H9 (cell line): ENCODE data around the gene CA7. TPM values are rescaled to one million over a fixed set of nuclear protein-coding genes. Genes with fewer than 3 reads are reported as not detected.

ENCODE experiments used
- DNase-seq: peaks from one replicate; pipeline ENCODE4 v3.0.0-alpha.2; 2017
- H2AFZ ChIP-seq: one replicate; pipeline ENCODE4 v1.6.1; 2013; ENCODE audit warnings: mild to moderate bottlenecking, low read length, control low read depth, moderate library complexity
- H2AK5ac ChIP-seq: 2 replicates; pipeline ENCODE4 v1.6.1; 2013; ENCODE audit warnings: low read length, control low read depth, mixed read lengths; ENCODE audit not compliant: insufficient read length
- H2BK120ac ChIP-seq: one replicate; pipeline ENCODE4 v1.6.1; 2013; ENCODE audit warnings: low read depth, mild to moderate bottlenecking, low read length, control low read depth, inconsistent platforms; ENCODE audit not compliant: poor library complexity, severe bottlenecking
- H2BK12ac ChIP-seq: 2 replicates; pipeline ENCODE4 v1.6.1; 2013; ENCODE audit warnings: low read length, control low read depth, mixed read lengths, low read depth; ENCODE audit not compliant: insufficient read length
- H2BK15ac ChIP-seq: 2 replicates; pipeline ENCODE4 v1.6.1; 2013; ENCODE audit warnings: low read depth, low read length, control low read depth
- H2BK20ac ChIP-seq: one replicate; pipeline ENCODE4 v1.6.1; 2013; ENCODE audit warnings: low read depth, mild to moderate bottlenecking, low read length, control low read depth, inconsistent platforms; ENCODE audit not compliant: poor library complexity, severe bottlenecking
- H2BK5ac ChIP-seq: 2 replicates; pipeline ENCODE4 v1.6.1; 2013; ENCODE audit warnings: low read length, control low read depth, mixed read lengths; ENCODE audit not compliant: insufficient read length
- H3K14ac ChIP-seq: 2 replicates; pipeline ENCODE4 v1.6.1; 2013; ENCODE audit warnings: low read length, control low read depth; ENCODE audit not compliant: insufficient read depth
- H3K18ac ChIP-seq: 2 replicates; pipeline ENCODE4 v1.6.1; 2013; ENCODE audit warnings: low read depth, mild to moderate bottlenecking, mixed read lengths, low read length, control low read depth; ENCODE audit not compliant: insufficient read length
- H3K23ac ChIP-seq: 2 replicates; pipeline ENCODE4 v1.6.1; 2013; ENCODE audit warnings: low read length, control low read depth, mixed read lengths, low read depth; ENCODE audit not compliant: insufficient read length
- H3K23me2 ChIP-seq: 2 replicates; pipeline ENCODE4 v1.6.1; 2013; ENCODE audit warnings: low read depth, mild to moderate bottlenecking, mixed read lengths, low read length, control low read depth; ENCODE audit not compliant: insufficient read length, poor library complexity, severe bottlenecking
- H3K27ac ChIP-seq: 2 replicates; pipeline ENCODE4 v1.5.1; 2013; ENCODE audit warnings: low read length, control low read depth, mixed read lengths, low read depth; ENCODE audit not compliant: insufficient read length
- H3K27me3 ChIP-seq: 2 replicates; pipeline ENCODE4 v1.6.1; 2013; ENCODE audit warnings: low read length, control low read depth, inconsistent platforms; ENCODE audit not compliant: insufficient read depth
- H3K4ac ChIP-seq: 2 replicates; pipeline ENCODE4 v1.6.1; 2013; ENCODE audit warnings: low read depth, mild to moderate bottlenecking, control low read depth, inconsistent platforms, low read length, moderate library complexity
- H3K4me1 ChIP-seq: 2 replicates; pipeline ENCODE4 v1.6.1; 2013; ENCODE audit warnings: low read length, control low read depth, inconsistent platforms; ENCODE audit not compliant: insufficient read depth
- H3K4me2 ChIP-seq: 2 replicates; pipeline ENCODE4 v1.6.1; 2013; ENCODE audit warnings: low read length, control low read depth, mixed read lengths; ENCODE audit not compliant: insufficient read length, insufficient read depth
- H3K56ac ChIP-seq: 2 replicates; pipeline ENCODE4 v1.6.1; 2013; ENCODE audit warnings: low read depth, mild to moderate bottlenecking, mixed read lengths, low read length, control low read depth; ENCODE audit not compliant: insufficient read length
- H3K79me1 ChIP-seq: 2 replicates; pipeline ENCODE4 v1.6.1; 2013; ENCODE audit warnings: low read depth, mild to moderate bottlenecking, moderate library complexity, low read length, control low read depth, inconsistent platforms; ENCODE audit not compliant: insufficient read depth, poor library complexity, severe bottlenecking
- H3K79me2 ChIP-seq: 2 replicates; pipeline ENCODE4 v1.6.1; 2013; ENCODE audit warnings: low read length, control low read depth, inconsistent platforms; ENCODE audit not compliant: insufficient read depth
- H3K9ac ChIP-seq: 2 replicates; pipeline ENCODE4 v1.6.1; 2013; ENCODE audit warnings: low read length, control low read depth, mixed read lengths; ENCODE audit not compliant: insufficient read length; ENCODE audit errors: extremely low read depth
- H3K9me3 ChIP-seq: one replicate; pipeline ENCODE4 v1.6.1; 2013; ENCODE audit warnings: low read depth, low read length, inconsistent platforms; ENCODE audit not compliant: control insufficient read depth
- H3T11ph ChIP-seq: one replicate; pipeline ENCODE4 v1.6.1; 2013; ENCODE audit warnings: mild to moderate bottlenecking, low read length, control low read depth, inconsistent platforms
- H4K20me1 ChIP-seq: one replicate; pipeline ENCODE4 v1.6.1; 2013; ENCODE audit not compliant: control insufficient read depth, insufficient read length, insufficient read depth
- H4K5ac ChIP-seq: 2 replicates; pipeline ENCODE4 v1.6.1; 2013; ENCODE audit warnings: low read depth, mild to moderate bottlenecking, mixed read lengths, low read length, control low read depth; ENCODE audit not compliant: insufficient read length
- H4K8ac ChIP-seq: replicated peaks from 2 replicates; pipeline ENCODE4 v1.6.1; 2013; ENCODE audit warnings: low read length, control low read depth, mixed read lengths, low read depth; ENCODE audit not compliant: insufficient read length
- H4K91ac ChIP-seq: 2 replicates; pipeline ENCODE4 v1.6.1; 2013; ENCODE audit warnings: low read depth, mild to moderate bottlenecking, moderate library complexity, mixed read lengths, low read length, control low read depth; ENCODE audit not compliant: insufficient read length
- H3K27ac Mint-ChIP-seq, 3 experiments: 2 replicates in 2 of 3; 3 replicates in 1 of 3; pipeline ENCODE4 v1.8.0; 2020 to 2021; ENCODE audit warnings: mixed read lengths in 3 of 3, mild to moderate bottlenecking in 1 of 3, moderate library complexity in 1 of 3
- H3K27me3 Mint-ChIP-seq: 2 replicates; pipeline ENCODE4 v1.8.0; 2021; ENCODE audit warnings: low read depth, mild to moderate bottlenecking, moderate library complexity, mixed read lengths
- H3K36me3 Mint-ChIP-seq, 3 experiments: 2 replicates in 2 of 3; 3 replicates in 1 of 3; pipeline ENCODE4 v1.8.0; 2020 to 2021; ENCODE audit warnings: low read depth in 3 of 3, mixed read lengths in 3 of 3; ENCODE audit not compliant: insufficient read depth in 1 of 3
- H3K4me1 Mint-ChIP-seq, 2 experiments: 2 replicates each; pipeline ENCODE4 v1.8.0; 2020; ENCODE audit warnings: mixed read lengths in 2 of 2
- H3K4me3 Mint-ChIP-seq, 2 experiments: 2 replicates in 1 of 2; 3 replicates in 1 of 2; pipeline ENCODE4 v1.8.0; 2020 to 2021; ENCODE audit warnings: mild to moderate bottlenecking in 2 of 2, mixed read lengths in 2 of 2, moderate library complexity in 1 of 2
- H3K9me3 Mint-ChIP-seq, 2 experiments: 2 replicates in 1 of 2; 3 replicates in 1 of 2; pipeline ENCODE4 v1.8.0; 2020; ENCODE audit warnings: mild to moderate bottlenecking in 2 of 2, mixed read lengths in 2 of 2, moderate library complexity in 1 of 2
- WGBS: extraction: QIAGEN DNeasy Blood & Tissue Kit; methylation state at CpG from one replicate; pipeline ENCODE4 v1.1.7; 2013; ENCODE audit warnings: missing lambda C conversion rate, low lambda C conversion rate, mixed read lengths; ENCODE audit not compliant: insufficient read length; ENCODE audit errors: extremely low coverage; 5-methylcytosine and 5-hydroxymethylcytosine counted together
- total RNA-seq: library from RNA; stranded (reverse); gene quantifications from 2 replicates; pipeline ENCODE4 v1.2.1, GENCODE V29; 2021
- TF ChIP-seq, protein P1 (sequence below): fragments of 200-600 bp; sonication (generic); conservative IDR thresholded peaks from 3 replicates; pipeline ENCODE4 v1.8.0; 2021; ENCODE audit warnings: antibody characterized with exemption, mild to moderate bottlenecking

CA7 gene
- total RNA-seq, 1 experiment from 2014 or later = 0.81 TPM

DNA sequence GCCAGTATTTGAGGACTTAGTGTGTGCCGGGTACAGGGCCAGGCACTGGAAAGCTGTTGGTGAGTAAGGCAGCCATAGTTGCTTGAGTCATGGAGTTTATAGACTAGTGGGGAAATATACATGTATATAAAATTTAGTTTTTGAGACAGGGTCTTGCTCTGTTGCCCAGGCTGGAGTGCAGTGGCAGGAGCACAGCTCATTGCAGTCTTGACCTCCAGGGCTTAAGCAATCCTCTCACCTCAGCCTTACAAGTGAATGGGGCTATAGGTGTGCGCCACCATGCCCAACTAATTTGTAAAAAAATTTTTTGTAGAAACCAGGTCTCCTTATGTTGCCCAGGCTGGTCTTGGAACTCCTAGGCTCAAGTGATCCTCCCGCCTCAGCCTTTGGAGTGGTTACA lies 38.5 kb downstream of the CA7 start:
- Mint-ChIP-seq H3K9me3 (no peaks in the 10 kb centered on the region), H3K4me1 (peaks cover 13% of the 10 kb centered on the region in 2 experiments), H3K27me3 (peaks cover 12% of the 10 kb centered on the region), H3K36me3 (peaks cover 15 to 34% (median 24%) of the 10 kb centered on the region in 3 experiments; a peak in 6 of 7 replicates), H3K4me3 (no peak overlapping the region), H3K27ac (no peak overlapping the region)
- Histone ChIP-seq H2AFZ (no peak overlapping the region), H3K23me2 (peaks cover 6% of the 10 kb centered on the region), H3K27ac (no peak overlapping the region), H3K79me2 (peaks cover 5% of the 10 kb centered on the region; the same call in 1 of the 2 replicates), H2AK5ac (no peak overlapping the region), H2BK120ac (no peak overlapping the region), H3K56ac (no peak overlapping the region), H2BK12ac (no peak overlapping the region), H3K4ac (no peak overlapping the region), H3K18ac (no peak overlapping the region), H4K8ac (no peak overlapping the region), H2BK15ac (no peak overlapping the region), H3K27me3 (no peaks in the 10 kb centered on the region; the same call in 1 of the 2 replicates), H3K9ac (no peak overlapping the region), H3K4me2 (no peak overlapping the region), H4K91ac (no peak overlapping the region), H3T11ph (no peak overlapping the region), H3K14ac (no peak overlapping the region), H3K9me3 (no peaks in the 10 kb centered on the region), H2BK5ac (no peak overlapping the region), H3K79me1 (peaks cover 2% of the 10 kb centered on the region), H4K20me1 (no peaks in the 10 kb centered on the region), H2BK20ac (no peak overlapping the region), H3K4me1 (no peaks in the 10 kb centered on the region; the same call in 1 of the 2 replicates), H3K23ac (no peak overlapping the region), H4K5ac (no peak overlapping the region)
- no peak for DNase-seq
- no CpG with 5 or more reads among the region's 3 CpGs for WGBS
- TF ChIP-seq, protein P1, sequence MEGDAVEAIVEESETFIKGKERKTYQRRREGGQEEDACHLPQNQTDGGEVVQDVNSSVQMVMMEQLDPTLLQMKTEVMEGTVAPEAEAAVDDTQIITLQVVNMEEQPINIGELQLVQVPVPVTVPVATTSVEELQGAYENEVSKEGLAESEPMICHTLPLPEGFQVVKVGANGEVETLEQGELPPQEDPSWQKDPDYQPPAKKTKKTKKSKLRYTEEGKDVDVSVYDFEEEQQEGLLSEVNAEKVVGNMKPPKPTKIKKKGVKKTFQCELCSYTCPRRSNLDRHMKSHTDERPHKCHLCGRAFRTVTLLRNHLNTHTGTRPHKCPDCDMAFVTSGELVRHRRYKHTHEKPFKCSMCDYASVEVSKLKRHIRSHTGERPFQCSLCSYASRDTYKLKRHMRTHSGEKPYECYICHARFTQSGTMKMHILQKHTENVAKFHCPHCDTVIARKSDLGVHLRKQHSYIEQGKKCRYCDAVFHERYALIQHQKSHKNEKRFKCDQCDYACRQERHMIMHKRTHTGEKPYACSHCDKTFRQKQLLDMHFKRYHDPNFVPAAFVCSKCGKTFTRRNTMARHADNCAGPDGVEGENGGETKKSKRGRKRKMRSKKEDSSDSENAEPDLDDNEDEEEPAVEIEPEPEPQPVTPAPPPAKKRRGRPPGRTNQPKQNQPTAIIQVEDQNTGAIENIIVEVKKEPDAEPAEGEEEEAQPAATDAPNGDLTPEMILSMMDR = no peak
